HFF-Myc (cell line): ENCODE results near the gene CHERP.

ENCODE experiments used
- DNase-seq: peaks from one replicate; pipeline ENCODE4 v3.0.0-alpha.2; 2011; ENCODE audit warnings: low read depth; ENCODE audit errors: extremely low read depth
- H3K4me3 ChIP-seq: replicated peaks from 2 replicates; pipeline ENCODE4 v1.5.1; 2011; ENCODE audit warnings: low read depth, mild to moderate bottlenecking, control low read depth, low read length
- CTCF ChIP-seq: IDR thresholded peaks from 2 replicates; pipeline ENCODE4 v1.5.1; 2012; ENCODE audit warnings: mild to moderate bottlenecking, low read depth, low read length, control low read depth; ENCODE audit errors: missing control alignments

The CHERP gene

GRCh38 chr19:16522559-16523377, 19.5 kb downstream of the CHERP start:
- TF ChIP-seq CTCF: no peak
- no peak overlapping the region for H3K4me3 ChIP-seq
- no peak for DNase-seq

GRCh38 chr19:16521715-16522289, 20.4 kb downstream of the CHERP start:
- DNase-seq: no peak
- TF ChIP-seq CTCF: no peak
- H3K4me3 ChIP-seq: no peak overlapping the region

- DNase-seq: no peak
- TF ChIP-seq CTCF: no peak
- H3K4me3 ChIP-seq: no peak overlapping the region
These were observed 21.1 kb downstream of the CHERP start for GRCh38 chr19:16520986-16521624.

GRCh38 chr19:16520074-16520973, 21.9 kb downstream of the CHERP start:
- DNase-seq: no peak
- no peak overlapping the region for H3K4me3 ChIP-seq
- no peak for TF ChIP-seq CTCF

- no peak overlapping the region for H3K4me3 ChIP-seq
- no peak for TF ChIP-seq CTCF
- DNase-seq: no peak
These were observed 23.0 kb downstream of the CHERP start for GRCh38 chr19:16519230-16519687.

GRCh38 chr19:16518483-16519229, 23.6 kb downstream of the CHERP start:
- DNase-seq: no peak
- no peak overlapping the region for H3K4me3 ChIP-seq
- TF ChIP-seq CTCF: peak; percentile 13
